Activated CD4-positive, CD25-positive, alpha-beta regulatory T cell treated with anti-CD3 and anti-CD28 coated beads, Interleukin-2, amount 50 U/mL, for 16 hours (primary cell): ENCODE measurements around the gene OR12D2.
"Not testable (repeated sequence)": the region's sequence is repeated elsewhere in the genome, so short reads cannot be mapped to it uniquely, and the experiment has no call there.

Source experiments
- DNase-seq: peaks from one replicate; pipeline ENCODE4 v3.0.0-alpha.2; 2020; ENCODE audit warnings: low read depth, low spot score

Gene OR12D2, protein sequence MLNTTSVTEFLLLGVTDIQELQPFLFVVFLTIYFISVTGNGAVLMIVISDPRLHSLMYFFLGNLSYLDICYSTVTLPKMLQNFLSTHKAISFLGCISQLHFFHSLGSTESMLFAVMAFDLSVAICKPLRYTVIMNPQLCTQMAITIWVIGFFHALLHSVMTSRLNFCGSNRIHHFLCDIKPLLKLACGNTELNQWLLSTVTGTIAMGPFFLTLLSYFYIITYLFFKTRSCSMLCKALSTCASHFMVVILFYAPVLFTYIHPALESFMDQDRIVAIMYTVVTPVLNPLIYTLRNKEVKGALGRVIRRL

DNA sequence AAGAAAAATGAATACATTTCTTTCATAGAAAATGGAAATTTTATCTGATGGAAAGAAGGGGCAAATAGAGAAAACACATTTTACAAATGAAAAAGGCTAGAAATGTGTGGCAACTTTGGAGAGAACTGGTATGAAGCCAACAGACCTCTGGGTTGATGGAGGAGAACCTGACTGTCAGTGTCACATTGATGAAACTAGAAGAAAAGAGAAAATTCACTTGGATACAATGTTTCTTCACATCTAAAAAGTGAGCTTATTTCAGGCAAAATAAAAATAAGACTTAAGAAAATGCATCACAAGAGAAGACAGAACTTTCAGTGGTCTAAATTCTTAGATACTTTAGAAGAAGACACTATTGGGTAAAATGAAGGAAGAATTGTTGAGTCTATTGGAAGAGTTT, at the start of gene OR12D2:
Gene OR12D2, plus strand, starts transcription at position 301 of the 400 bp plus-strand sequence. CDS start 1,069 bp downstream, outside the sequence.
- no peak for DNase-seq

DNA sequence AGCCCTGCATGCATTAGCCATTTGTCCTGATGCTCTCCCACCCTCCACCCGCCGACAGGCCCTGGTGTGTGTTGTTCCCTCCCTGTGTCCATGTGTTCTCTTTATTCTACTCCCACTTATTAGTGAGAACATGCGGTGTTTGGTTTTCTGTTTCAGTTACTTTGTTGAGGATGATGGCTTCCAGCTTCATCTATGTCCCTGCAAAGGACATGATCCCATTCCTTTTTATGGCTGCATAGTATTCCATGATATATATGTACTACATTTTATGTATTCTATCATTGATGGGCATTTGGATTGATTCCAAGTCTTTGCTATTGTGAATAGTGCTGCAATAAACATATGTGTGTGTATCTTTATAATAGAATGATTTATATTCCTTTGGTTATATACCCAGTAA, 46.1 kb upstream of the OR12D2 start:
- DNase-seq, result not testable (repeated sequence)

DNA sequence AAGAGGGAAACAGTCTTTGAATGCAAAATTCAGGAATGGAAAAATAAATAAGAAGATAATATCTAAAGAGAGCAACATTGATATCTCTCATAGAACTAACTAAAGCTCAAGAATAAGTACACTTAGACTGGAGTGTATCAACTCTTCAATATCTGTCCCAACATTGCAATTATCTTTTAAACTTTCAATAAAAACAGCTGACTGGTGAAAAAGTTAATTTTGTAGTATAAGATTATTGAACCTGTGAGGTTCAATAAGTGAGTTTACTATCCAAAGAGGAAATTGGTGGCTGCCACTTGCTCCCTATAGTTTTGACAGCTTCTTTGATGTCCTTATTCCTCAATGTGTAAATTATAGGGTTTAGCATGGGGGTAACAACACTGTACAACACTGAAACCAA, 40.5 kb upstream of the OR12D2 start:
- DNase-seq, result no peak

DNA sequence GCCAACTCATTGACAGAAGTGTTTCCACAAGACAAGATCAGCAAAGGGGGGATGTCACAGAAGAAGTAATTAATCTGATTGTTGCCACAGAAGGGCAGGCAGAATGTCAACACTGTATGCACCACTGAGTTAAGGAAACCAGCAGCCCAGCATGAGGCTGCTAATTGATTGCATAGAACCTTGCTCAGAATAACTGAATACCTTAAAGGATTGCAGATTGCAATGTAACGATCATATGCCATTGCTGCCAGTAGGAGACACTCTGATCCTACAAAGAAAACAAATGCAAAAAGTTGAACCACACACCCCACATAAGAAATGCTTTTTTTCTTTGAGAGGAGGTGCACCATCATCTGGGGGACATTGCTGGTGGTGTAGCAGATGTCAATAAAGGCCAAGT, 39.8 kb upstream of the OR12D2 start:
- DNase-seq, result no peak

DNA sequence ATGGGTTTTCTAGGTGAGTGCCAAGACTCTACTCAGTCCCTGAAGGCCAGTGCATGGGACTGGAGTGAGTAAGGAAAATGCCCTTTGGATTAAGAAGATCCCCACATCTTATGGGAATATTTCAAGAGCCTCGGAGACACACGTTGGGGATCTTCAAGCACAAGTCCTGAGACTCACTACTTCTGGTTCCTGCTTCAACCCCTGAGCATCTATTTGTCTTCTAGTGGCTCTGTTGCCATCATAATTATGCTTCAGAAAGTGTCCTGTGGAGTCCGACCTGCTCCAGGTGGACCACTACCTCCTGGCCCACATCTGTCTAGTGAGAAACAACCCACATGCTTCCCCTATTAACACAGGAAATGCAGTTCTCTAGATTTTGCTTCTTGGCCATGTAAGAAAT, 26.7 kb upstream of the OR12D2 start, which contains the start of gene OR5V1:
Gene OR5V1, minus strand, starts transcription at position 101 of the 400 bp plus-strand sequence. CDS start 12,670 bp downstream, outside the sequence.
- DNase-seq, result no peak

DNA sequence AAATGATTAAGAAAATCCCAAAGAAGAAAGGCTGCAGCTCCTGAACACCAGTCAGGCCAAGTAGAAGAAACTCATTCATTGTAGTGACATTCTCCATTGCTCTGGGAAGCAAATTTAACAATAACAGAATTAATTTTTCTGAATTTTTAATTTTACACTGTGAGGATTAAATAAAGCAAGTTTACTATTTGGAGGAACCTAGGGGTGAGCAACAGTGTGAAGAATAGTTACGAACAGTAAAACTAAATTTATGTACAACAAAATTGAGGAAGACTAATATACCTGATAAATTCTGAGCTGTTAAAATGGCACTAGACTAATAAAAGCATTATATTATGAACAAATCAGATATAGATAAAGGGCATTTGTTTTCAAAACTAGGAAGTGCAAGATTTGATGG, 20.2 kb upstream of the OR12D2 start, which contains the start of gene OR12D3:
Gene OR12D3, minus strand, starts transcription at position 101 of the 400 bp plus-strand sequence. Its CDS starts 4 bp downstream, at position 97.
- no peak for DNase-seq

DNA sequence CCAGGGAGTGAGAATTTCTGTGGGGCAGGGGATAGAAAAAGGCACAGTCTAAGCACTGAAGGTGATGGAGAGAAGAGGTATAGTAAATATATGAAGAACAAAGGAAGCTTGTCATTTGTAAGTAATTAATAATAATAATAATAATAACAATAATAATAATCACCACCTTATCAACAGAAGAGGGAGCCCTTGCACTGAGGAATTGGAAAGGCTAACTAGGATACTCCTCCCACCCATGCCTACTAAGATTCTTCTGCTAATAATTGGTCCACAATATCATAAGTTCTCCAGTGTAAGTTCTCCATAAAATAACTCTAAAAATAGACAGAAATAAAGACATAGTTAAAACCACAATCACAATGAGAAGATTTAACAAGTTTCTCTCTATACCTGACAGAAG, 19.4 kb upstream of the OR12D2 start:
- no peak for DNase-seq

DNA sequence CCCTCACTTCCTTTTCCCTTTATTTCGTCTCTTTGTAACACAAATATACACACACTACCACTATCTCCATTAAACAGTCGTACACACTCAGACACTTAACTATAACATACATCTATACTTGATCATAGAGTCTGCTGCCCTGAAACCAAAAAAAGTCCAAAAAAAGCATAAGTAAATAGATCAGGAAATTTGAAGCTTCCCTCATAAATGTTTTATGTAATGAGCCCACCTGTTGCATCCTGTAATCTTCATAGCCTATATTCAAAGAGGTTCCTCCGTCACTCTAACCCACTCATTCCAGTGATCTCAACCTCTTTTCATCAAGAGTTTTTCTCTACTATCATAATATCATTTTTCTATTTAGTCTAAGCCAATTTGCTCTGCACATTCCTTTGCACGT, 6.9 kb upstream of the OR12D2 start:
- no peak for DNase-seq

DNA sequence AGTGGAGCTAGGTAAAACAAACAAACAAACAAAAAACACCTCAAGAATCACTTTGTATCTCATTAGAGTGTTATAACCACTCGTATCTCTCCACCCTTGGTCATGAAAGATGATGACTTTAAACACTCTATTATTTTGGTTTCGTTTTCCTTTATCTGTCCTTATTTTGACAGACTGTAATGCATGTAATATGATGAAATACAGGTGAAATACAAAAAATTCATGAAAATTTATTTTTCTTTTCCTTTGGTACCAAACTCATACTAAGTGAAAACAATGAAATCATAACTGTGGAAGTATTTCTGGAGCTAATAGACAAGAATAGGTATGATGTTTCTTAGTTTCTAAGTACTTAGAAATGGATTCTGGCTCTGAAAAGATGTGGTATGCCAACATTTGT, 4.1 kb downstream of the OR12D2 start:
- DNase-seq, result no peak

DNA sequence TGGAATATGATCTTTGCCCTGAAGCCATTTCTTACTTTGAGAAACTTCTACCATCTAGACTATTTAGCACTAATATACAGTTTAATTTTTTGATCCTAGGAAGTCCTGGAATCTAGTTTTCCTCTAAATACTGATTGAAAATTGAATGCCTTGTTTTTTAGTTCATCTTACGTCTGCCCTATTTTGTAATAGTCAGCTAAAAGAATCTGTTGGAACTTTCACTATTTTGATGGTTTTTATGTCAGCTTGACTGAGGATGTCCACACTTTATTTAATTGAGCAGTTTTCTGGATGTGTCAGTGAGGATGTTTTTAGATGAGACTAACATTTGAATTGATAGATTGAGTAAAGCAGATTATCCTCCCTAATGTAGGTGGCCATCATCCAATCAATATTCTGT, 8.4 kb downstream of the OR12D2 start:
- DNase-seq, result no peak

DNA sequence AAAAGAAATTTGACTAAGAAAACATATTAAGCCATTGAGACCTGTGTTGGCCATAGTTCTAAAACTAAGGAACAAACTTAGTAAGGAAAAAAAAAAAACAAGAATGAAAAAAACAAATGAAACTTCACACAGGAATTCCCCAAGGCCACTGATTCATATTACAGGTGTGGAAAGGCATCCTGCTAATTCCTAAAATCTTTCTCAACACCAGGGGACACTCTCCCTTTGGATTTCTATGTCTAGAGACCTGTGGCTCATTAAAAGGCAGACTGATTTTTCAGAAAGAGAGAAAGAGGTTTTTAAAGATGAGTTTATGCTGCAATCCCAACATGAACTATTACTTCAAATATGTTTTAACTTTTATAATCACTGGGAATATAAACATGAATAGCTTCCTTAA, 19.2 kb downstream of the OR12D2 start, which contains the start of gene OR12D1:
Gene OR12D1, plus strand, starts transcription at position 341 of the 400 bp plus-strand sequence.
- DNase-seq, result no peak

DNA sequence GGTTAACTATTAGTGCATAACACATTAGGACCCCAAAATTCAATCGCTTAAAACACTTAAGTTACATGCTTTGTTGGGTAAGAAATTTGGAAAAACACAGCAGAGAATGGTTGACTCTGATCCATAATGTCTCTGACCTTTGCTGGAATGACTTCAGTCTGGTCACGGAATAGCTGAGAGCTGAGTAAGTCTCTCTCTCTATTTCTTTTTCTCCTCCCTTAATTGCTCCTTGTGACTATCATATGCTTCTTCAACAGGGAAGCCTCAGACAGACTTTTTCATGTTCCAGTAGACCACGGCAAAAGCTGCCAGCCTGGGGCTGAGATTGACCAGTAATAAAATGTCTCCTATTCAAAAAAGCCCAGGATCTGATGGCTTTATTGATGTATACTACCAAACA, 24.1 kb downstream of the OR12D2 start:
- DNase-seq, result no peak

DNA sequence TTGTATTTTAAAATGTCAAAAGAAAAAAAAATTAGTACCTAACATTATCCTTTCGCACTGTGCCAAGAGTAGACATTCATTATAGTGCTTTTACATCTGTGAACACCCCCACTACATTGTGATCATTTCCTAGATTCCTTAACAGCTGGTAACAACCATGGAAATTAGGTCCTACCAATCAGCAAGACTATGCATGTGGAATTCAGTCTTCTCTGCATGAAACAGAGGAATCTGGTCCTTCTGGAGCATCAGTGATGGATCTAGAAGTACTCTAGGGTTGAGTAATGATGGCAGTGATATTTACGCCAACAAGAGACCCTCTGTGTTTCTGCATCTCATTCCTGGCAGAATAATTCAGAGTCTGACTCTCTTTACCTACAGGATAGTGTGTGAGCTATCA, 28.7 kb downstream of the OR12D2 start:
- DNase-seq, result no peak

DNA sequence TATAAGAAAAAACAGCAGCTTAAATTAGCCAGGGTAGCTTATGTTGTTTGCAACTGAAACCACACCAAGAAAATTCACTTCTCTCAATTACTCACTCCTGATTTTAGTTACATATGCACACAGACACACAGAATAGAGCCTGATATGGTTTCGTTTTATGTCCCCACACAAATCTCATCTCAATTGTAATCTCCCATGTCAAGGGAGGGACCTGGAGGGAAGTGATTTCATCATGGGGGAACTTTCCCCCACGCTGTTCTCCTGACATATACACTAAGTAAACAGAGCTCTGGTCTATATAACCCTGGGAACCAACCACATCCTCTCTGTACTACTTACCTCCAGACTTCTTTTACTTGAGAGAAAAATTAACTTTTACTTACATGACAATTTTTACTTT, 29.1 kb downstream of the OR12D2 start:
- DNase-seq, result no peak

DNA sequence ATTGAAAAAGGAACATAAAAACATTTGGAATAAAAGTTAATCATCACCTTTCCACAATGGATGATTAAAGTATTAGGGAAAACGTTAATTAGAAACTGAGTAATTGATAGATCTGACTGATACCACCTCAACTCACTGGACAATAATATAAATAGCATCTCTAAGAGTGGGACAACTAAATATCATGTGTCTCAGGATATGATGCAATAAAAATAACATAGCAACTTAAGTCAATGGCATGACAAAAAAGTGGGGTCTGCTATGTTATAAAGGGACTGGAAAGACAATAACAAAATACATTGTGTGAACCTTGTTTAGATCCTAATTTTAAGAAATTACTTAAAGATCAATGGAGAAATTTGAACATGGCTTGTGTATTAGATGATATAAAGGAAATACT, 29.6 kb downstream of the OR12D2 start:
- no peak for DNase-seq

DNA sequence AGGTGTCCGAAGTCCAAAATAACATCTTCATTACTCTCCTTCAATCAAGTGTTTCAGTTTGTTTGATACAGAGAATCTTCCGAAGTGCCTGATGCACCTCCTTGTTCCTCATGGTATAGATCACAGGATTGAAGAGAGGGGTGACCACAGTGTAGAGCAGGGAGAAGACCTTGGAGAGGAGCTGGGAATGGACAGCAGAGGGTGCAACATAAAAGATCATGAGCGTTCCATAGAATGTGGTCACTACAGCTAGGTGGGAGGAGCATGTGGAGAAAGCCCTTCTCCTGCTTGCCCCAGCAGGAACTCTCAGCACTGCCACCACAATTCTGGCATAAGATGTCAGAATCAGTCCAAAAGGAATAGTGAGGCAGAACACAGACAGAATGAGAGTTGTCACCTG, 31.2 kb downstream of the OR12D2 start:
- no peak for DNase-seq

DNA sequence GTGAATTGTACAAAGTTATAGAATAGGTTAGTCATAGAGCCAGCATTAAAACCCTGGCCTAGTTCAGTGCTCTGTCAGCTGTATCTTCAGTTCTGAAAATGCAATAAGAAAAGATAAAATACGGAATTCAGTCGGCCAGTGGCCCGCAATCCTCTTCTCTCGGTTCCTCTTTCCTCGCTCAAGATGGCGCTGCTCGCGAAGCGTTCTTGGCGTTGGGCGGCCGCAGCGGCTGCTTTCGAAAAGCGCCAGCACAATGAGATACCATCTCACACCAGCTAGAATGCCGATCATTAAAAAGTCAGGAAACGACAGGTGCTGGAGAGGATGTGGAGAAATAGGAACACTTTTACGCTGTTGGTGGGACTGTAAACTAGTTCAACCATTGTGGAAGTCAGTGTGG, 41.3 kb downstream of the OR12D2 start:
- not testable (repeated sequence) for DNase-seq

DNA sequence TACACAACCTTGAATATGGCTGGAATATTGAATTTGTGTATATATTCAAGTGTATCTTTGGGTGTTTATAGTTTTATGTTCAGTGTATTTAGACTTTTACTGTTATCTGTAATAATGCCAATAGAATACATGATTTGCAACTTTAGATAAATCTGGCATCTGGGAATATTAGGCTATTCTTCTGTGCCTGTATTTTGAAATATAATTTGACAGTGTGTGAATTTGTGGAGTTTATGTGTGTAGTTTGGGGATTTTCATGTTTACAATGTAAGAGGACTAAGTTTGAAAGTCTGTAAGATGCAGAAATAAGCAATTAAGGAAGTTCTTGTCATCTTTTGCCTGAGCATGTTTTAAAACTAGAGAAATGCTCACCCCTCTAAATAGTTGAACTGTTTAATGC, 43.6 kb downstream of the OR12D2 start, which contains the start of gene OR10C1:
Gene OR10C1, plus strand, starts transcription at position 301 of the 400 bp plus-strand sequence. CDS start 710 bp downstream, outside the sequence.
- no peak for DNase-seq

DNA sequence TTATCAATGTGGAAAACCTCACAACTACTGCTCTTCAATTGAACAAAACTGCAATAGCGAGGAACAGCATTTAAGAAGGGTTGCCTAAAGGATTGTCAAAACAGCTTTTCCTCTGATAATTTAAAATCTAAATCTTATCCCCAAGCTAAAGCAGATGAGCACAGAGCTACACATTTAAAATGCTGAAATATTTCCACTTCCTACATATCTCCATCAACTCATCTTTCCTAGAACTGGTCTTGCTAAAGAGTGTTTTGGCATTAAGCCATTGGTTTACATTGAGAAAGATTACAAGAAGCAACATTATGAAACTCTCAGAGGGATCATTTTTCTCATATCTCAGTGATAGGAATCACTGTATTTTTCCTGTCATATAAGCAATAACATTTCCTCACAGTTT, 47.3 kb downstream of the OR12D2 start:
- no peak for DNase-seq

DNA sequence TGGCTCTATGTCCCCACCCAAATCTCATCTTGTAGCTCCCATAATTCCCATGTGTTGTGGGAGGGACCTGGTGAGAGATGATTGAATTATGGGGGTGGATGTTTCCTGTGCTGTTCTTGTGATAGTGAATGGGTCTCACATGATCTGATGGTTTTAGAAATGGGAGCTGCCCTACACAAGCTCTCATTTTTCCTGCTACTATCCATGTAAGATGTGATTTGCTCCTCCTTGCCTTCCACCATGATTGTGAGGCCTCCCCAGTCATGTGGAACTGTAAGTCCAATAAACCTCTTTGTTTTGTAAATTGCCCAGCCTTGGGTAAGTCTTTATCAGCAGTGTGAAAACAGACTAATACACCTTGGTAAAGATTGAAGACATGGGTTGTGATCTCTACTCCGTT, 48.6 kb downstream of the OR12D2 start:
- DNase-seq, result not testable (repeated sequence)
